Adrenal gland (tissue), 5 donors: ENCODE results near the gene PAX5.

Experiments
- POLR2A ChIP-seq, 2 donors: fragments of 450-650 bp; IDR thresholded peaks; one replicate each; pipeline ENCODE4 v1.6.1; 2017; ENCODE audit warnings: antibody characterized with exemption in 2 of 2, mild to moderate bottlenecking in 2 of 2, moderate library complexity in 1 of 2
- TF ChIP-seq, protein P1 (sequence below), 6 experiments: fragments of 450-650 bp in 4 of 6; fragments of 200-600 bp in 2 of 6; sonication (generic) in 1 of 6; IDR thresholded peaks; 1 replicate in 5 of 6; 2 replicates in 1 of 6; pipeline versions ENCODE4 v1.5.1 to v1.8.0; 2016 to 2021; ENCODE audit warnings: antibody characterized with exemption in 6 of 6, mild to moderate bottlenecking in 2 of 6, moderate library complexity in 1 of 6
- donor health status: DM: no; HTN: no; CAD: no.

- TF ChIP-seq, protein P1, sequence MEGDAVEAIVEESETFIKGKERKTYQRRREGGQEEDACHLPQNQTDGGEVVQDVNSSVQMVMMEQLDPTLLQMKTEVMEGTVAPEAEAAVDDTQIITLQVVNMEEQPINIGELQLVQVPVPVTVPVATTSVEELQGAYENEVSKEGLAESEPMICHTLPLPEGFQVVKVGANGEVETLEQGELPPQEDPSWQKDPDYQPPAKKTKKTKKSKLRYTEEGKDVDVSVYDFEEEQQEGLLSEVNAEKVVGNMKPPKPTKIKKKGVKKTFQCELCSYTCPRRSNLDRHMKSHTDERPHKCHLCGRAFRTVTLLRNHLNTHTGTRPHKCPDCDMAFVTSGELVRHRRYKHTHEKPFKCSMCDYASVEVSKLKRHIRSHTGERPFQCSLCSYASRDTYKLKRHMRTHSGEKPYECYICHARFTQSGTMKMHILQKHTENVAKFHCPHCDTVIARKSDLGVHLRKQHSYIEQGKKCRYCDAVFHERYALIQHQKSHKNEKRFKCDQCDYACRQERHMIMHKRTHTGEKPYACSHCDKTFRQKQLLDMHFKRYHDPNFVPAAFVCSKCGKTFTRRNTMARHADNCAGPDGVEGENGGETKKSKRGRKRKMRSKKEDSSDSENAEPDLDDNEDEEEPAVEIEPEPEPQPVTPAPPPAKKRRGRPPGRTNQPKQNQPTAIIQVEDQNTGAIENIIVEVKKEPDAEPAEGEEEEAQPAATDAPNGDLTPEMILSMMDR (IDR thresholded peaks at IDR 0.05) = no peak
- no peak for TF ChIP-seq POLR2A (IDR thresholded peaks at IDR 0.05)
Observed at GRCh38 chr9:36818965-36819870, 214.8 kb downstream of the PAX5 start.
